Measurements from ENCODE around the gene GOLT1A.

DNA sequence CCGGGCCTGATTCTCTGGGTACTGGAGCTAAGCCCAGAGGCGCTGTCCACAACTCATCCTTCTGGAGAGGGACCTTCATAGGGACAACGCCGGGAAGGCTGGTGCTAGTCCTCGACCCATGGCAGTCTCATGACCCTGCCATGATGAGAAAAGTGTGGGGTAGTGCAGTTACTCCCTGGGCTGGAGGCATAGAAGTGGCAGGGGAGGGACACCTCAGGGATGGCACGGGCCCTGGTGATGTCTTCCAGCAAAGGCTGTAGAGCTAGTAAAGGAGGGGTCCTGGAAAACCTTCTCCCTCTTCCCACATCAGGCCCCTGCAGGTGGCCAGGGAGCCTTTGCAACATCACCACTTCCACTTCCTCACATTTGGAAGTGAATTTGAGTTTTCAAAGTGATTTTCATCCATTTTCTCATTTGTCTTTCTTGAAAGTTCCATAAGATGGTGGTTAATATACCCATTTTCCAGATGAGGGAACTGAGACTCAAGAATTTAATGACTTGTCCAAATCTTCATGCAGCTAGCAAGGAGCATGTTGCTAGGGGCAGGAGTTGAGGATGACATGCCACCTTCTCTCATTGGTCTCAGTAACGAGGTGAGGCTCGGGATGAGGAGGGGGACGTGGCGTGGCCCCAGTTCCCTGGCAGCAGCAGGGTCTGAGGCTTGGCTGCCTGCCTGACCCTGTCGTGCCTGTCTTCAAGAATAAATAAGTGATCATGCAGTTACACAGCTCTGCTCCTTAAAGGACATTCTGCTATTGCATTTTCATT is 3.3 kb upstream of the GOLT1A start:
- no peak for TF ChIP-seq CTCF (IDR thresholded peaks at IDR 0.05)
- no peak for TF ChIP-seq POLR2A (IDR thresholded peaks at IDR 0.05)
- TF ChIP-seq EP300 (IDR thresholded peaks at IDR 0.05), result no peak
